Bone marrow (tissue), 2 donors: ENCODE measurements around the gene RIMS1.
A peak's percentile ranks its signal among the peaks of the same experiment; 100 is the strongest.

Experiments
- DNase-seq, 2 donors: peaks; one replicate each; lab custom pipeline; 2025; lab: John Stamatoyannopoulos, UW

The RIMS1 gene

DNA sequence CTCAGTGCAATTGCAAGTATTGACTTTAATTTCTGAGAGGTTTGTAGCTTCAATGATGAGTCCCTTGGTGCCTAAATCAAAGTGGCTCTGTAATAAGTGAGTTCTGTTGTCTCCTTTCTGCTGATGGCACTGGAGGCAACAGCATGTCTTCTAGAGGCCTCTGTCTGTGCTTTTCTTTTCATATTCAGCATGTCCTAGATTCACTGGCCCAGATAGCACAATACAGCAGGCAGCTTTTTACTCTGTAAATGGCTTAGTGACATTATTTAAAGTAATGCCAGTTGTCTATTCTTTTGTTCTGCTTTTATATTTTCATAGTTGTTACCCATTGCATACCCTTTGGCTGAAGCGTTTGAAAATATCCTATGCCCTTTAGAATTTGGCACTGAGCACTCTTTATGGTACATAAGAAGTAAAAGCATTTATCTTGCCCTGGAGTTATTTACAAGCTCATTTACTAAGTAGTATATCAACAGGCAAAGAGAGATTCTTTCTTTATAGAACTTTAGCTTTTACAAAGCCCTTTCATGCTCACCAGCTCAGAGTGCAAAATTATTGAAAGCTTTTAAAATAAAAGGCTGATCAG is 464.0 kb downstream of the RIMS1 start:
- no peak for DNase-seq

GRCh38 chr6:72363844-72364740 is 477.7 kb downstream of the RIMS1 start:
- DNase-seq = no peak

GRCh38 chr6:72365773-72366172 is 479.4 kb downstream of the RIMS1 start:
- DNase-seq = no peak

DNA sequence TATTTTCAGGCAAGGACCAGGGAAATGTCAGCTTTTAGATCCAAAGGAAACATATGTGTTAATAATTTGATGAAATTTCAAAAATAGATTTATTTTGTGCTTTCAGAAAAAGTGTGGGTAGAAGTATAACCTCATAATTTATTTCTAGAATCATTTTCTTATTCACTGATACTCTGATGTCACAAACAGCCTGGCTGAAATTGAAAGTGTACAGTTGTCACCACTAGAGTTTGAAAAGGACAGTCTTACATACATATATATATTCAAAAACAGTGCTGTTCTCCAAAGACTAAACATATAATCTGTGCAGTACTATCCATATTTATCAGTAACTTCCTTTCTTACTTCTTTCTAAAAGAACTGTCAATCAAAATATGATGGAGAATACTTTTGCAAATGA is 481.1 kb downstream of the RIMS1 start:
- no peak for DNase-seq

DNA sequence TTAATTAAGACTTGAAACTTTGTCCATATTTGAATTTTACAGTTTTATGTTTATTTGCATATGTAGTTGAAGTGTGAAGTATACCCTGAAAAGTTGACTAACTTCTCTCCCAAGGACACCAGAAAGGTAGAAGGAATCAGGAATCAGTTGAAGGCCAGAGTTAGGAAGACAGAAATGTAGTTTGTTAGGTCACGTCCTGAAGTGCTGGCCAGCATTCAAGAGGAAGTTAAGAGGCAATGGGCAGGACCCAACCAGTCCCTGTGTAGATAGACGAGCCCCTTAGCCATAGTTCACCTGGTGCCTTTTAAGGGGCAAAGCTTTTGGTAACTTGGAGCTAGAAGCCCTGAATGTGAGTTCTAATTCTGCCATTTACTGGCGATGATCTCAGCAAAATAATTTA is 485.1 kb downstream of the RIMS1 start:
- DNase-seq = no peak

- DNase-seq = no peak
These were observed 487.8 kb downstream of the RIMS1 start for GRCh38 chr6:72374172-72374571.

- no peak for DNase-seq
These were observed 488.5 kb downstream of the RIMS1 start for GRCh38 chr6:72374857-72375256.

- DNase-seq = no peak
These were observed 490.4 kb downstream of the RIMS1 start for GRCh38 chr6:72376736-72377135.

DNA sequence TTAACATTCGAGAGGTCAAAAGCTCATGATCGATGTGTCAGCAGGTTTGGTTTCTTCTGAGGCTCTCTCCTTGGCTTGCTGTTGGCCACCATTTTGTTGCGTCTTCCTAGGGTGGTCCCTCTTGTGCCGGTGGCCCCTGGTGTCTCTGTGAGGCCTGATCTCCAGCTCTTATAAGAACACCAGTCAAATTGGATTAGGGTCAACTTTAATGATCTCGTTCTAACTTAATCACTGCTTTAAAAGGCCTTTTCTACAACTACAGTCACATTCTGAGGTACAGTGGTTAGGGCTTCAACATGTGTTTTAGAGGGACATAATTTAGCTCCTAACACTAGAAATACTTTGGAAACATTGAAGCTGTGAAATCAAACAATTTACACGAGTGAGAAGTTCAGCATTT is 494.7 kb downstream of the RIMS1 start:
- no peak for DNase-seq

DNA sequence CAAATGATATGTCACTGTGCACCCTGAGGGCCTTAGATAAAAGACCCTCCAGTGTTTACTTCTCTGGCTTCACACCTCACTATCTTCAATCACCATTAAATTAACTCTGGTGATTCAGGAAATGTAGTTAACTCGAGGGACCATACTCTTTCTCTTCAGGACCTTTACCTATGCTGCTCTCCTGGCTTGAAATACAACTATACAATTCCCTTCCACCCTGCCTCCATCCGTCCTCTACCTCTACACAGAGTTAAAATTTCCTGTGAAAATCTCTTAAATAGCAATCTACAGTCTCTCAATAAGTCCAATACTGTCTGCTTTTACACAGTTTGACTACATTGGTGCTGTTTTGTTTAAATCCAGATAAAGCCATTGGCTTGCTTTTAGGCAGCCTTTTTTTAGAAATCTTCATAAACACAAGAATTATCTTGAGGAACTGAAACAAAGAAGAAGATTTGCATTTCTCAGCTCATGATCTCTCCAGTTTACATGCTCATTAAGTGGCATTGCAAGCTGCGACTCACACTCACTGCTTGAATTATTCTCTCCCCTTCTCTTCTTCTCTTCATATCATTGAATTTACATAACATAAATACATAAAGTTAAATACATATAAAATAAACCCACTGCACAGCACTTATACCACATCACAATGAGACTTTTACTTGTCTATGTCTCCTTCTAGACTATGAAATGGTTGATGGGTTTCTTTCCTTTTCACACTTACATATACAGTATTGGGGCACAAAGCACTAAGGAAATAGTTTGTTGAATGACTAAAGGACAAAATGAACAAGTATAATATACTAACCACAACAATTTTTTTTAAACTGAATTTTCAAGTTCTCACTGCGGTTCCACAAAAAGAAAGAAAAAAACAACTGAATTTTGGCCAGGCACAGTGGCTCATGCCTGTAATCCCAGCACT is 496.5 kb downstream of the RIMS1 start:
- DNase-seq = no peak

GRCh38 chr6:72386324-72386723 is 500.0 kb downstream of the RIMS1 start:
- no peak for DNase-seq

DNA sequence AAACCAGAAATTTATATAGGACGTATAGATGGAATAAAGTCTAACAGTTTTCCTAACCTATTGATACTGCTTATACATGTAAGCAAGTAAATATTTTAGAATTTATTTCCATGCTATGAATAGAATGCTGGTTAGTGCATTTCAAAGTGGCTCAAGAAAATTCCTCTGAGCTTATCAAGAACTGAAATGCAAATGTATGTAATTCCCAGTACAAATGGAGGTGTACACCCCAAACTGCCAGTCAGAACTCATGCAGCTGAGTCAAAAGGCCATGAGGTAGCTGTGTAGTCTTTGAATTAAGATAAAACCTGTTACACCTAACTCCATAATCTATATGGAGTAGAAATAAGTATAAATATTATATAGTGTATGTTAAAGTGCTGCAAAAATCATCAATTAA is 503.3 kb downstream of the RIMS1 start:
- no peak for DNase-seq

DNA sequence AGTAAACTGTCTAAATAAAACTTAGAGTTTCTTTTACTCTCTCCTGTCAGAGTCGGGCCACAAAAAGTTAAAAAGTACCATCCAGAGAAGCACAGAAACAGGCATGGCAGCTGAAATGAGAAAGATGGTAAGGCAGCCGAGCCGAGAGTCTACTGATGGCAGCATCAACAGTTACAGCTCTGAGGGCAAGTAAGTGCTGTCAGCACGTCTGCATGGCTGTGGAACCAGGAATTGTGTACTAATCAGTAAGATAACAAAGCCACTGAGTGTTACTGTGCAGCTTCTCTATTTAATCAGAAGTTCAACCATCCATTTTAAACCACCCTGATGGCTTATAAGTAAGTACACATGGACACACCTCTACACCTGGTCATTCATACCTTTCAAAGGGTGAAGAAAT is 504.2 kb downstream of the RIMS1 start:
- no peak for DNase-seq

DNA sequence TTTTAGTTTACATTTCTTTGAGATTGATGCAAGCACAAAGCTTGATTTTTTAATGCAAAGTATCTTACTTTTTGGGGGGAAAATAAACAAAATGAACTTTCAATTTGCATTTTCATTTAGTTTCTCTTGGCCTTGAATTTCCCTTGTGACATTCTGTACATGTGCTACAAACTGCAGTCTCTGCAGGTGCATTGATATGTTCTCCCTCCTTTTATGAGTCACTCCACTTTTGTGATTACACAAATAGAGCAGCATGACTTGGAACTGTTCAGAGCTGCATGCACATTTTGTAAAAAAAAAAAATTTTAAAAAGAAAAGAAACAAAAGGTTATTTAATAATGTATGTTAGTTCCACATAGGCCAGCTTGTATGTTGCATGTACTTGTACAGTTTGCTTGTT is 515.5 kb downstream of the RIMS1 start:
- DNase-seq = no peak

DNA sequence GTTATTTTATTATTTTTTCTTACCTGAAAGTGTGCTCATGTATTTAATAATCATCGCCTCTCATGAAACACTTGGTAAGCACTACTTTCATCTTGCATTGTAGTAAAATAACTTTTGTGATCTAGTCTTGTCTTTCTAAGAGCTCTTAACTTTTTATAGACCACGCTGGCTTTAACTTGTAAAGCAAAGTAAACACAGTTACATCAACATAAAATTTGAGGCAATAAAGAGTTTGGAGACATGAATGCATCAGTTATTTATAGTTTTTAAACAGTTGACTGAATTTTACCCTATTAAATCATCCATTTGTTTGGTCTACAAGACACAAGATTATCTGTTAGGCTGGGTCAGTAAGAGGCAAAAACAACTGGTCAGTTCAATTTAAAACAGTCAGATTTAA is 517.1 kb downstream of the RIMS1 start:
- DNase-seq = no peak

- no peak for DNase-seq
These were observed 520.2 kb downstream of the RIMS1 start for GRCh38 chr6:72406517-72406916.

- DNase-seq = no peak
These were observed 524.4 kb downstream of the RIMS1 start for GRCh38 chr6:72410769-72411168.

DNA sequence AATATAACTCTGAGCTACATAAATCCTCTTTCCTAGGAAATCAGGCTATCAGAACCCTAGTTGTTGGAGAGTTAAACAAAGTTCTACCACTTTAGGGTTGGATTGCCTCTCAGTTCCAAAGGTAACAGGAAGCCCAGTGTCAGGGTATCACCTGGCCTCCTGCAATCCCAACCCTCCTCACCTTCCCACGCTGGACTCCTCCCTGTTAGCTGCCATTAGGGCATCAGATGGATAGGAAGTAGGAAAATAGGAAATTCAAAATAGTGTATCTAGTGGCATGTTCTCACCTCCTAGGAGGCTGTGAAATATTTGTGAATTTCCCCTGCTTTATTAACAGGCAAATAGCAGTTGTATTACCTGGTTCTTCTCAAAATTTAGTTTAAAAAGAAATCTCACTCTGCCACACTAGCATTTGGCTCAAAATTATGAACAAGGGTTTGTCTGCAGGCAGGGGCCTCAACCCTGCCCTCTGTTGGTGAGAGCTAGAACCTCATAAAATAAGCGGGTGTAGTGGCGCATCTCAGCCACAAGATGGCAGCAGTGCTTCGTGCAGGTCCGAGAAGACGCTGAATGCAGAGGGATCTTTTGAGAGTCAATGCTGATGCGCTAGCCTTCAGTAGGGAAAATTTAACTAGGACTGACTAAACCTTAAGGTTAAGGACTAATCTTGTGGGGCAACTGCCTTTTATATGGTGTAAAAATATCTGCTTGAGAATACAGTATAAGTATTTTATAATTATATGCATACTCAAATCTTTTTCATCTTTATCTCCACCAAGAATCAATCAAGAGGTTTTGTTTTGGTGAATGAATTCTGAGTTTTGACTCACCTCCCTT is 525.7 kb downstream of the RIMS1 start:
- DNase-seq = peak; percentile 48 to 57

DNA sequence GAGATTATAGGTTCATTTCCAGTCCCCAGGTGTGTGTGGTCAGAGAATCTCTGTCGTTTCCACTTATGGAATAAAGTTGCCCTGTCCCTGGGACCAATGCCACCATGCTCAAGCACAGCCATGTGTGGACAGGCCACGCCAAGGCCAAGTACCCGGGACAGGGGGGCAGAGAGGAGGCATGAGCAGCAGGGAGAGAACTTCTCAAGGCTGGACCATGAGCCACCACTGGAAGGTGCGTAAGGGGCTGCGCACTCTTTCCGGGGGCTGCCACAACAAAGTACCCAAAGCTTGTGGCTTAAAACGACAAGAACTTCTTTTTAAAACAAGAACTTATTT is 526.3 kb downstream of the RIMS1 start:
- no peak for DNase-seq

DNA sequence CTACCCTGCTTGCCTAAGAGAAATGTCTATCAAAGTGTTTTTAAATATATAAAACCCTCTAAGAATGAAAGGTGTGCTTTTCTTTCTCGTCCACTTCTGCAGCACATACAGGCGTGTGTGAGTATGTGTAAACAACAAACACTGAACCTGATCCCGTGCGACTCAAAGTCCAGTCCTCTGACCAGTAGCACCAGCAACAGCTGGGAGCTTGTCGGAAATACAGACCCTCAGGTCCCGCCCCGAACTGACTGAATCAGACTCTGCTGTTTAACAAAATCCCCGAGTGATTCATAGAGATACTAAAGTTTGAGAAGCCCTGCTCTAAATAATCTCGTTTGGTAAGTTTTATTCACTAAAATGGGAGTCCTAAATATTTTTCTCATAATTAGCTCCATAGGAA is 527.5 kb downstream of the RIMS1 start:
- DNase-seq = no peak

GRCh38 chr6:72414657-72415056 is 528.3 kb downstream of the RIMS1 start:
- DNase-seq = no peak
